ENCODE results near the gene IGF1R.

- TF ChIP-seq EZH2phosphoT487 (IDR thresholded peaks at IDR 0.05), result no peak
- TF ChIP-seq CTCF (IDR thresholded peaks at IDR 0.05), result no peak
- TF ChIP-seq EZH2 (IDR thresholded peaks at IDR 0.05), result no peak
These were observed 307.0 kb downstream of the IGF1R start for GRCh38 chr15:98955331-98955730.

Data from neural progenitor cell (in vitro differentiated cells).